Inferior parietal cortex (tissue), 1 donor: ENCODE results near the gene CAMSAP3.

Source experiments
- DNase-seq: peaks from one replicate; pipeline ENCODE4 v3.0.0-alpha.2; 2016; ENCODE audit errors: extremely low spot score

Gene CAMSAP3, protein sequence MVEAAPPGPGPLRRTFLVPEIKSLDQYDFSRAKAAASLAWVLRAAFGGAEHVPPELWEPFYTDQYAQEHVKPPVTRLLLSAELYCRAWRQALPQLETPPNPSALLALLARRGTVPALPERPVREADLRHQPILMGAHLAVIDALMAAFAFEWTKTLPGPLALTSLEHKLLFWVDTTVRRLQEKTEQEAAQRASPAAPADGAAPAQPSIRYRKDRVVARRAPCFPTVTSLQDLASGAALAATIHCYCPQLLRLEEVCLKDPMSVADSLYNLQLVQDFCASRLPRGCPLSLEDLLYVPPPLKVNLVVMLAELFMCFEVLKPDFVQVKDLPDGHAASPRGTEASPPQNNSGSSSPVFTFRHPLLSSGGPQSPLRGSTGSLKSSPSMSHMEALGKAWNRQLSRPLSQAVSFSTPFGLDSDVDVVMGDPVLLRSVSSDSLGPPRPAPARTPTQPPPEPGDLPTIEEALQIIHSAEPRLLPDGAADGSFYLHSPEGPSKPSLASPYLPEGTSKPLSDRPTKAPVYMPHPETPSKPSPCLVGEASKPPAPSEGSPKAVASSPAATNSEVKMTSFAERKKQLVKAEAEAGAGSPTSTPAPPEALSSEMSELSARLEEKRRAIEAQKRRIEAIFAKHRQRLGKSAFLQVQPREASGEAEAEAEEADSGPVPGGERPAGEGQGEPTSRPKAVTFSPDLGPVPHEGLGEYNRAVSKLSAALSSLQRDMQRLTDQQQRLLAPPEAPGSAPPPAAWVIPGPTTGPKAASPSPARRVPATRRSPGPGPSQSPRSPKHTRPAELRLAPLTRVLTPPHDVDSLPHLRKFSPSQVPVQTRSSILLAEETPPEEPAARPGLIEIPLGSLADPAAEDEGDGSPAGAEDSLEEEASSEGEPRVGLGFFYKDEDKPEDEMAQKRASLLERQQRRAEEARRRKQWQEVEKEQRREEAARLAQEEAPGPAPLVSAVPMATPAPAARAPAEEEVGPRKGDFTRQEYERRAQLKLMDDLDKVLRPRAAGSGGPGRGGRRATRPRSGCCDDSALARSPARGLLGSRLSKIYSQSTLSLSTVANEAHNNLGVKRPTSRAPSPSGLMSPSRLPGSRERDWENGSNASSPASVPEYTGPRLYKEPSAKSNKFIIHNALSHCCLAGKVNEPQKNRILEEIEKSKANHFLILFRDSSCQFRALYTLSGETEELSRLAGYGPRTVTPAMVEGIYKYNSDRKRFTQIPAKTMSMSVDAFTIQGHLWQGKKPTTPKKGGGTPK

DNA sequence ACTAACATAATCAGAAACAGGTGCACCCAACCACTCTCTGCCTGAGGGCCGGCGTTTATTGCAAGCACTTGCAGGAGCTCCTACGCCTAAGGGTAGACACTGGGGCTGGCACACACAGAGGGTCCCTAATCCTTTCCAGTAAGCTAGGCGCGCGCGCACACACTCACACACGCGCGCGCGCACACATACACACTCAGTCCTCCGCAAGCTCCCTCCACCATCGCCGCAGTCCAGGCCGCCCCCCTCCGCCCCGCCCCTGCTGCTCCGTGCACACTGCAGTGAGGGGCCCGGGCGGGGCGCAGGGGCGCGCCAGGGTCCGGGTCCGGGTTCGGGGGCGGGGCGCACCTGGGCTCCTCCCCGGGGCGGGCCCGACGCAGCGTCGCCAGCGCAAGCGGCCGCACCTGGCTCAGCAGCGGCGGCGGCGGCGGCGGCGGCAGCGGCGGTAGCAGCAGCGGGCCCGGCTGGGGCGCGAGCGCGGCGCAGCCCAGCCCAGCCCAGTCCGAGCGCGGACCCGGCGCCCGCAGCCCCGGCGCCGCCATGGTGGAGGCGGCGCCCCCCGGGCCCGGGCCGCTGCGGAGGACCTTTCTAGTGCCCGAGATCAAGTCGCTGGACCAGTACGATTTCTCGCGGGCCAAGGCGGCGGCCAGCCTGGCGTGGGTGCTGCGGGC is at the start of gene CAMSAP3:
Gene CAMSAP3 (plus strand): TSS at position 398 of the 668 bp plus-strand sequence. CDS start 140 bp downstream, at position 538.
- DNase-seq: no peak

- DNase-seq: no peak
These were observed 49.8 kb upstream of the CAMSAP3 start for GRCh38 chr19:7545904-7546303.

DNA sequence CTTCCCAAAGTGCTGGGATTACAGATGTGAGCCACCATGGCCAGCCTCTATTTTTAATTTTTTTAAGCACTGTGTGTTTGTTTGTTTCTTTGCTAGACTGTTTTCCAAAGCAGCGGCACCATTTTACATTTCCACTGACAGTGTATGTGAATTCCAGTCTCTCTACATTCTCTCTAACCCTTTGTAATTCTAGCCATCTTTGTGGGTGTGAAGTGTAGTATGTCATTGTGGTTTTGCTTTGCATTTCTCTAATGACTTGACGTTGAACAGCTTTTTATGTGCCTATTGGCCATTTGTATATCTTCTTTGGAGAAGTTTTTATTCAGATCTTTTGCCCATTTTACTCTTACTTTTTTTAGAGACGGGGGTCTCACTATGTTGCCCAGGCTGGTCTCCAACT is 48.5 kb upstream of the CAMSAP3 start:
- DNase-seq: no peak

GRCh38 chr19:7549429-7550148 is 46.1 kb upstream of the CAMSAP3 start:
- DNase-seq: no peak

DNA sequence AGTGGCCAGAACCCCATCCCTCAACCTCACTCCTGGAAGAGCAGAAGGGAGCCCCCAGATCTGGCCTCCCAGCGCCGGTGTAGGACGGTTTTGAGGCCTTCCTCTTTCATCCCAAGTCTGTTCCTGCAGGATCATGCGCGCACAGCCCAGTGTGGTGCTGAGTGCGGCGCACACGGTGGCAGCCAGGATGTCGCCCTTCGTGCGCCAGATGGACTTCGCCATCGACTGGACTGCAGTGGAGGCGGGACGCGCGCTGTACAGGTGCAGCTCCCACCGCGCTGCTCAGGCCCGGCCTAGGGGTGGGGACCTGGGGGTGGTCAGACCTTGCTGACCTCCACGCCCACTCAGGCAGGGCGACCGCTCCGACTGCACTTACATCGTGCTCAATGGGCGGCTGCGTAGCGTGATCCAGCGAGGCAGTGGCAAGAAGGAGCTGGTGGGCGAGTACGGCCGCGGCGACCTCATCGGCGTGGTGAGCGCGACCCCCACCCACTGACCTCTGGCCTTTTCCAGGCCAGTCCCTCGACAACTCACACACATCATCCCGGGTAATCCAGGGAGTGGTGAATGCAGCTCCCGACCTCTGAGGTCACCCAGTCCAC is 45.4 kb upstream of the CAMSAP3 start:
- no peak for DNase-seq

DNA sequence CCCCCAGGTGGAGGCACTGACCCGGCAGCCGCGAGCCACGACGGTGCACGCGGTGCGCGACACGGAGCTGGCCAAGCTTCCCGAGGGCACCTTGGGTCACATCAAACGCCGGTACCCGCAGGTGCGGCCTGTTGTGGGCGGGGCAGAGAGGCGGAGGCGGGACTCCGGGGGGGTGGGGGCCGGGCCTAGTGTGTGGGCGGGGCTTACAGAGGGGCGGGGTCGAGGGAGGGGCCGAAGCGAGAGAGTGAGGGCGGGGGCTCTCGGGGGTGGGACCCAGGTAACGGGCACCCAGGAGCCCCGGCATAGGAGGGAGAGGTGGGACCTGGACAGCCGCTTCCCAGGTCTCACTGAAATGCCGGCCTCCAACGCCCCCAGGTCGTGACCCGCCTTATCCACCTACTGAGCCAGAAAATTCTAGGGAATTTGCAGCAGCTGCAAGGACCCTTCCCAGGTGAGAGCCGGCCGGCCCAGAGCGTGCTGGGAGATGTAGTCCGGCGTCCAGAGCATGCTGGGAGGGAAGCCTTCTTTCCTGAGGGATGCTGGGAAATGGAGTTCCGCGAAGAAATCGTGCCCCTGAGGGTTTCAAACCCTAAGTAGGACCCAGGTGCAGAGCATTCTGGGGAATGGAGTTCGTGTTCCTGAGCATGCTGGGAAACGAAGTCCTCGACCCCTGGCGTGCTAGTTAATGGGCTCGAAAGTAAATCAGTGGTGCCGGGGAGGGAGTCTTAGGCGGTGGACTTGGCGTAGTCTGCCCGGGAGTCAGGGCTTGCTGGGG is 44.5 kb upstream of the CAMSAP3 start:
- peak; percentile 72 for DNase-seq

GRCh38 chr19:7552781-7553180 is 42.9 kb upstream of the CAMSAP3 start:
- no peak for DNase-seq

- DNase-seq: no peak
These were observed 41.1 kb upstream of the CAMSAP3 start for GRCh38 chr19:7554565-7554964.

- DNase-seq: no peak
These were observed 40.4 kb upstream of the CAMSAP3 start for GRCh38 chr19:7554990-7555864.

GRCh38 chr19:7556696-7557315 is 38.9 kb upstream of the CAMSAP3 start:
- DNase-seq: no peak

DNA sequence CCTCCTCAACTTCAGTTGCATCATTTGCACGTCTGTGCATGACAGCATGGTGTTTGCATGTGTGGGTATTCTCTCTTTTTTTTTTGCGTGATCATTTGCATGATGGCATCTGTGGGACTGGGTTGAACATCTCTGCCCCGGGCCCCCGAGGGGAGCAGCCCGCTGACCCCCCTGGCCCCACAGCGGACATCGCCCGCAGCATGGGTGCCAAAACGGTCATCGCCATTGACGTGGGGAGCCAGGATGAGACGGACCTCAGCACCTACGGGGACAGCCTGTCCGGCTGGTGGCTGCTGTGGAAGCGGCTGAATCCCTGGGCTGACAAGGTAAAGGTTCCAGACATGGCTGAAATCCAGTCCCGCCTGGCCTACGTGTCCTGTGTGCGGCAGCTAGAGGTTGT is 37.0 kb upstream of the CAMSAP3 start:
- no peak for DNase-seq

DNA sequence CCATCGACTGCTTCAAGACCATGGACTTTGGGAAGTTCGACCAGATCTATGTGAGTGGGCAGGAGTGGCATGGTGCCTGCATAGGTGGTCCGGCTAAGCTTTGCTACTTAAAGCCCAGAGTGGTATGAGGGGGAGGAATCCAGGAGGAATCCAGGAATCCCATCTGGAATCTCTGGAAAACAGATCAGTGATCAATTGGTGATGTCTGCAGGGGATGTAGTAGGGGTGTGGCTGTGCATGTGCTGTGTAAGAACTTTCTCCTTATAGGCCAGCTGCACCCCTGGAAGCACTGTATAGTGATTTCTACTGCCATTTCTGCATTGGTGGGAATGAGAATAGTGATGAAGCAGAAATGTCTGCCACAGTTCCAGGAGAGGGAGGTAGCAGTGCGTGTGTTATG is 36.6 kb upstream of the CAMSAP3 start:
- DNase-seq: no peak

DNA sequence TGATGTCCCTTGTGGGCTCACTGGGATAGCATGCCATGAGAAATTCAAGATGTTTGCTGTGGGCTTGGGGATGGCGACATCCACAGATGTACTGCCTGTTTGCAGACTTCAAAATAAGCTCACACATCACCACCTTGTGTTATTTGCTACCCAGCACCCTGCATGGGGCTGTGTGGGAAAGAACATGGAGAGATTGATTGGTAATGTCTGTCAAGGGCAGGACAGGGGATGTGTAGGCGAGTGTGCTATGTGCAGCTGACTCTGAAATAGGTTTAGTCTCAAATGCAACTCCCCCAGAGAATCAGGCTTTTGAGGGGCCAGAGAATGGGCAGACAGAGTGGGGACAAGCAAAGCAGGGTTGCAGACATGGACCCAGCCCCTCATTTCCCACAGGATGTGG is 35.4 kb upstream of the CAMSAP3 start:
- DNase-seq: no peak

DNA sequence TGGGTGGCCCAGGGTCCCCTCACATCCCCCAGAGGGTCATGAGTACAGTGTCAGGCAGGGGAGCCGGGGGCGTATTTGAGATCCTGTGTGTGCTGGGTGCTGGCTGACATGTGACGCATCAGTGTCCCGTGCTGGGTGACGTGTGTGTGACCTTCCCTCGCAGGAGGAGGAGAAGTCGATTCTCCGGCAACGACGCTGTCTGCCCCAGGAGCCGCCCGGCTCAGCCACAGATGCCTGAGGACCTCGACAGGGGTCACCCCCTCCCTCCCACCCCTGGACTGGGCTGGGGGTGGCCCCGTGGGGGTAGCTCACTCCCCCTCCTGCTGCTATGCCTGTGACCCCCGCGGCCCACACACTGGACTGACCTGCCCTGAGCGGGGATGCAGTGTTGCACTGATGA is 34.3 kb upstream of the CAMSAP3 start:
- DNase-seq: no peak

DNA sequence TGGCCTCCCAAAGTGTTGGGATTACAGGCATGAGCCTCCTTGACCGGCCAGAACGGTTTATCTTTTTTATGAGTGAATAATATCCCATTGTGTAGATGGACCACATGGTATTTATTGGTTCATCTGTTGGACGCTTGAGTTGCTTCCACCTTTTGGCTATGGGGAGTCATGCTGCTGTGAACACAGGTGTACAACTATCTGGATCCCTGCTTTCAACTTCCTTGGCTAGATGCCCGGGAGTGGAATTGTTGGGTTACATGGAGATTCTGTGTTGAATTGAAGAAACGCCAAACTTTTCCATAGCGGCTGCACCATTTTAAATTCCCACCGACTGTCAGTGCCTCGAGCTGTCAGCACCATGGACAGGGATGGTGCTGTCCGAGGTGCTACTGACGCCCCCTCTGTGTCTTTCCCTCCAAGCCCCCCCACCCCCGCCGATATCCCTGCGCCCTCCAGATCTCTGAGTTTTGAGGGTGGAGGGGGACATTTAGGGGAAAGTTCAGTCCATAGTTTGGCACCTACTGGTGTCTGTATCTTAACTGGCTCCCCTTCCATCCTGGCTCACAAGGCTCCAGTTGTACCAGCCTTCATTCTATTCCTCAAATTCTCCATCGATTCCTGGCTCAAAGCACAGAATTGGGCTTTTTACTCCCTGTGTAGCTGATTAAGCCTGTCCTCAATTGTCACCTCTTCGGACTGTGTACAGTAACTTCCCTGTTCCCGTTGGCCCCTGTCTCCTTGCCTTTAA is 32.8 kb upstream of the CAMSAP3 start:
- DNase-seq: no peak

GRCh38 chr19:7564866-7565265 is 30.8 kb upstream of the CAMSAP3 start:
- no peak for DNase-seq

DNA sequence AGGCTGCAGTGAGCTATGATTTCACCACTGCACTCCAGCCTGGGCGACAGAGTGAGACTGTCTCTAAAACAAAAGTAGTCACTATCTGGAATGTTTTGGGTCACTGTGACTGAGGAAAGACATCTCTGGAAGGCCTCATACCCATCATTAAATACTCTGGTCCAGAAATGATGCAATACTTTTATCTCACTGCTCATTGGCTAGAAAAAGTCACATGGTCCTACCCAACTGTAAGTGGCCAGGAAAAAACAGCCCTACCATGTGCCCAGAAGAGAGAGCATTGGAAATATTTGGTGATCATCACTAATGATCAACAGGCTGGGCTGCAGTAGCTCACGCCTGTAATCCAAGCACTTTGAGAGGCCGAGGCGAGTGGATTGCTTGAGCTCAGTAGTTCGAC is 30.3 kb upstream of the CAMSAP3 start:
- DNase-seq: no peak
